MG63 (cell line): ENCODE results near the gene SMC1B. TPM values are rescaled to one million over a fixed set of nuclear protein-coding genes. Genes with fewer than 3 reads are reported as not detected.

Experiments
- DNase-seq: peaks from one replicate; pipeline ENCODE4 v3.0.0-alpha.2; 2020
- H3K27me3 ChIP-seq: fragments of 250-450 bp; sonication (Bioruptor Pico); 2 replicates; pipeline ENCODE4 v1.5.1; 2020; ENCODE audit warnings: mild to moderate bottlenecking, moderate library complexity
- H3K36me3 ChIP-seq: fragments of 250-450 bp; sonication (Bioruptor Pico); 2 replicates; pipeline ENCODE4 v1.5.1; 2020; ENCODE audit warnings: mild to moderate bottlenecking, moderate library complexity
- H3K4me3 ChIP-seq: fragments of 250-450 bp; sonication (Bioruptor Pico); 2 replicates; pipeline ENCODE4 v1.5.1; 2020; ENCODE audit warnings: mild to moderate bottlenecking, moderate library complexity
- H3K9me3 ChIP-seq: fragments of 250-450 bp; sonication (Bioruptor Pico); 2 replicates; pipeline ENCODE4 v1.5.1; 2020; ENCODE audit warnings: mild to moderate bottlenecking, moderate library complexity
- total RNA-seq: library from RNA; depleted of rRNA; stranded (reverse); fragments of >200 nt; shearing (Covaris generic); gene quantifications from 2 replicates; pipeline ENCODE4 v1.2.3, GENCODE V29; 2014; ENCODE audit warnings: low replicate concordance

SMC1B gene
- total RNA-seq, 1 experiment from 2014 or later, result not detected

DNA sequence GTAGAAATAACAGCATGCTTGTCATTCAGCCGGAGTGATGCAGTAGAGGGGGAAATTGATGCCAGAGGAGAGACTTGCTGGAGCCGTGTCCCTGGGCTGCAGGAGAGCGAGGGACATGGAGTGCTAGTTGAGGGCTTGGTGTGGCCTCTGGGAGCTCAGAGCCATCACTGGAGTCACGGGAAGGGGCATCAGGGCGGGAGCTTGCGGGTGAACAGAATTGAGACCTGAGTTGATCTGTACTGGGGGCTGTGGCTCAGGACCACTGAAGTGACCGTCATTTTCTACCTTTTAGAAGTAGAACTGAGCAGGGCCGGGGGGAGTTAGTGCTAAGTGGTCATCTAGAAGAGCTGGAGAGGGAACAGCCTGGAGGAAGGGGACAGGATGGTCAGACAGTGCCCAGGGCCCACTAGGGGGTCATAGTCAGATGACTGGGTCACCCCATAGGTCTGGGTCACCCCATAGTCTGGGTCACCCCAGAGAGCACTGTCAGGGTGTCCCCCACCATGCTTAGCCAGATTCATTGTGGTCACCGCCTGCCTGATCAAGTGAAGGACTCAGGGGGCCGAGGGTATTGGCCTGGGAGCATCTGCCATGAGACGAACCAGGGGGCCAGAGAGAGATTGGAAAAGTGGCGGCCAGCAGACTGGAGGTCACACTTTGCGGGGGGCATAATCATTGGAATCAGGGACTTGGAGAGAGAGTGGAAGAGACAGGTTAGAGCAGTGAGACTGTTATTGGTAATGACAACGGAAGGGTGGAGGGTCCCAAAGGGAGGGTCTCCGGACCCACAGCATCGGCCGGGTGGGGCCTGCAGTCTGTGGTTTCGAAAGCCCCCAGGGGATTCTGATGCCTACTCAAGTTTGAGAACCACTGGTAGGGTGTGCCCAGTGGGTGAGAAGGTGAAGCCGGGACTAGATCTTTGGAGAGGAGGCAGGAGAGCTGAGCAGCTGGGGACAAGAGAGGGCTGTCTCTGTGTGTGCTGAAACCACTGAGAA lies 15.3 kb upstream of the SMC1B start:
- no peak for DNase-seq
- H3K4me3 ChIP-seq, result no peak overlapping the region
- H3K9me3 ChIP-seq, result no peaks in the 10 kb centered on the region
- no peaks in the 10 kb centered on the region for H3K27me3 ChIP-seq
- no peaks in the 10 kb centered on the region for H3K36me3 ChIP-seq

DNA sequence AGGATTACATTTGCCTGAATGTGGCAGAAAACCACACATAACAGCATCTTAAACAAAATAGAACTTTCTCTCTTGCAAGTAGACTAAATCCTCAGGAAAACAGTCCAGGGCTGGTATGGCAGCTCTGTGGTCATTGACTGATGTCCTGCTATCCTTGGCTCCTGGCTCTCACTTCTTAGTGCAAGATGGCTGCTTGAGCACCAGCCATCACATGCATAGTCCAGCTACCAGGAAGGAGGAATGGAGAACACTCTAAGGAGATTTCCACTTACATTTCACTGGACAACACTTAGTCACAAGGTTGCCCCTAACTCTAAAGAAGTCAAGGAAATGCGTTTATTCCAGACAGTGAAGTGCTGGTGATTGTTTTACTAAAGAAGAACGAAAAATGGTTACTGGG lies 13.7 kb upstream of the SMC1B start:
- Histone ChIP-seq H3K27me3 (no peaks in the 10 kb centered on the region), H3K36me3 (no peaks in the 10 kb centered on the region), H3K4me3 (no peak overlapping the region), H3K9me3 (no peaks in the 10 kb centered on the region)
- DNase-seq, result no peak

DNA sequence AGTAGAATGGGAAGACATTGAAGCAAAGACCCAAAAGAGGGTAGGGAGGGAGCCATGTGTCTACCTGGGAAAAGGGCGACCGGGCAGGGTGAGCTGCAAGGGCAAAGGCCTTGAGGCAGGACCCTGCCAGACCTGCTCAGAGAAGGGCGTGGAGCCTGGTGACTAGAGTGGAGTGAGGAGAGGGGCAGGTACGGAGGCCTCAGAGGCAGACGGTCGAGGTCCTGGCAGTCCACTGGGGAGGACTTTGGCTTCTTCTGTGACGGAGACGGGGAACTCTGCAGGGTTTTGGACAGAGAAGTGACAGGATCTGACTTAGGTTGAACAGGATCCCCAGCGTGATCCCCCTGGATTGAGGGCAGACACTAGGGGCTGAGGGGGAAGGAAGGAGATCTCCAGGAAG lies 13.0 kb upstream of the SMC1B start:
- DNase-seq, result no peak
- H3K4me3 ChIP-seq, result no peak overlapping the region
- no peaks in the 10 kb centered on the region for H3K27me3 ChIP-seq
- H3K36me3 ChIP-seq, result no peaks in the 10 kb centered on the region
- no peaks in the 10 kb centered on the region for H3K9me3 ChIP-seq

DNA sequence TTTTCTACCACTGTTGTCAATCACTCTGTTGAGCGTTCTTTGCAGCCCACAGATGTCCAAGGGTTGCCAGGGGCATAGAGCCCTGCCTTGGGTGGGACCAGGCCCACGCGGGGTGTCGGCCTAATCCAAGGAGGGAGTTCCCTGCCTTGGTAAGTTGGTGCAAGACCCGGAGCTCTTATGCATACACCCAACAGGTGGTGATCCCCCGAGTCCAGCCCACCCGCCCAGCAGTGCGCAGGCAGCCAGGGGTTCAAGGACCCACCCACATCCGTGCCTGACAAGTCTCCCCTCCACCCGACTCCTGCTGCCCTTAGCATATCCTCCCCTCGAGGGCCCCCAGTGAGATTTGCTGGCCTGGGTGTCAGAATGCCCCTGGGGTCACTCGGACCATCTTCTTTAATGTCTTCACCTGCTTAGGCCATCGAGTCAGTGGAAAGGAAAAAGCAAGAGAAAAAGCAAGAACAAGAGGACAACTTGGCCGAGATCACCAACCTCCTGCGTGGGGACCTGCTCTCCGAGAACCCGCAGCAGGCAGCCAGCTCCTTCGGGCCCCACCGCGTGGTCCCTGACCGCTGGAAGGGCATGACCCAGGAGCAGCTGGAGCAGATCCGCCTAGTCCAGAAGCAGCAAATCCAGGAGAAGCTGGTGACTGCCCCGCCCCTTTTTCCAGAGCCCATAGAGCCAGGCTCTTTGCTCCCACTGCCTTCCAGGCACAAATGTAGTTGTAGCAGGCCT lies 12.3 kb upstream of the SMC1B start:
- Histone ChIP-seq H3K9me3 (no peaks in the 10 kb centered on the region), H3K27me3 (no peaks in the 10 kb centered on the region), H3K36me3 (no peaks in the 10 kb centered on the region), H3K4me3 (no peak overlapping the region)
- DNase-seq, result no peak

DNA sequence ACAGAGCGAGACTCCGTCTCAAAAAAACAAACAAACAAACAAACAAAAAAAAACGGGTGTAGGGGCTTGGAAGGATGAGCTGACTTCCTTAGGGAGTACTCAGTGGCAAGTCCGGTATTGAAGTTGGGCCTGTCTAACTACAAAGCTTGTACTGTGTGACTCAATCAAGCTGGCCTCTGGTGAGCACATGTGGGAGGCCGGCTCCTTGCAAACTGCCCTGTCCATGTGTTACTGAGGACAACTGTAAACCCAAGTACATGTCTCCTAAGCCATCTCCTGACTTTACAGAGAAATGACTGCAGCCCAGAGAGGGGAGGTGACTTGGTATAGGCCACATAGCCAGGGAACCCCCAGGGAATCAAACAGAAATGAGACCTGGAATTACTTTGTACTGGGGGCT lies 11.7 kb upstream of the SMC1B start:
- H3K4me3 ChIP-seq, result no peak overlapping the region
- no peaks in the 10 kb centered on the region for H3K9me3 ChIP-seq
- no peaks in the 10 kb centered on the region for H3K27me3 ChIP-seq
- no peaks in the 10 kb centered on the region for H3K36me3 ChIP-seq
- DNase-seq, result no peak

DNA sequence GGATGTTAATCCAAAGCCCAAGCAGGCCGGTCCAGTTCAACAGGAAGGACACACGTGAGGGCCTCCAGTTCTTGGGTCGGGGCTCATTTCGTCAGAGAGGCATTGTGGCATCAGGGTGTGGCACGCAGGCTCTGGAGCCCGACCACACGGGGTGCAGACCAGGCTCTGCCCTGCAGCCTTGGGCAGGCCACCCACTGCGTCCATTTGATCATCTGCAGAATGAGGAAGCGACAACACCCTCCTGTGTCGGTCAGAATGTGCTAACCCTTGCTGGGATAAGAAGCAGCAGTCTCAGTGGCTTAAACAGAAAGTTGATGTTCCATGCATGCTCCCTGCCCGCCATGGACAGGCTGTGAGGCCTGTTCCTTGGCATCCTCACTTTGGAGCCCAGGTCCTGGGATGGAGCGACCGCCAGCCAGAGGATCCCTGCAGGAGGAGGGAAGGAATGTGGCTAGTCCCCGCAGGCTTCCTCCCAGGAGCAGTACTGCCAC lies 10.9 kb upstream of the SMC1B start:
- Histone ChIP-seq H3K4me3 (no peak overlapping the region), H3K27me3 (no peaks in the 10 kb centered on the region), H3K9me3 (no peaks in the 10 kb centered on the region), H3K36me3 (no peaks in the 10 kb centered on the region)
- DNase-seq, result no peak

DNA sequence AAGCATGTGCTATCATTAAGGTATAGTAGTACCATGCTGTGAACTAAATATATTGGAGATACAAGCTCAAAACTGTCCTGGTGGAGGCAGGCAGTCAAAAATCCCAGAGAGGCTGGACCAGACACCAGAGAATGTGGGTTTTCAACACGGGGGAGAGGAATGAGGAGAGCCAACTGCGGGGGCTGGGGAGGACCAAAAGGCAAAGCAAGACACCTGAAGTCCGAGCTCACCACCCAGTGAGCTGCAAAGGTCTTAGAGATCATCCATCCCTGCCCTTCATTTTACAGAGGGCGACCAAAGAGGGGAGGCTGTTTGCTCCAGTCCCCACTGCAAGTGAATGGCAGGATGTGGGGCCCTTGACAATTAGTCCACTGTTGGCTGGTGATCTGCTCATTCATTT lies 10.1 kb upstream of the SMC1B start:
- Histone ChIP-seq H3K27me3 (no peaks in the 10 kb centered on the region), H3K4me3 (no peak overlapping the region), H3K9me3 (no peaks in the 10 kb centered on the region), H3K36me3 (no peaks in the 10 kb centered on the region)
- DNase-seq, result no peak

DNA sequence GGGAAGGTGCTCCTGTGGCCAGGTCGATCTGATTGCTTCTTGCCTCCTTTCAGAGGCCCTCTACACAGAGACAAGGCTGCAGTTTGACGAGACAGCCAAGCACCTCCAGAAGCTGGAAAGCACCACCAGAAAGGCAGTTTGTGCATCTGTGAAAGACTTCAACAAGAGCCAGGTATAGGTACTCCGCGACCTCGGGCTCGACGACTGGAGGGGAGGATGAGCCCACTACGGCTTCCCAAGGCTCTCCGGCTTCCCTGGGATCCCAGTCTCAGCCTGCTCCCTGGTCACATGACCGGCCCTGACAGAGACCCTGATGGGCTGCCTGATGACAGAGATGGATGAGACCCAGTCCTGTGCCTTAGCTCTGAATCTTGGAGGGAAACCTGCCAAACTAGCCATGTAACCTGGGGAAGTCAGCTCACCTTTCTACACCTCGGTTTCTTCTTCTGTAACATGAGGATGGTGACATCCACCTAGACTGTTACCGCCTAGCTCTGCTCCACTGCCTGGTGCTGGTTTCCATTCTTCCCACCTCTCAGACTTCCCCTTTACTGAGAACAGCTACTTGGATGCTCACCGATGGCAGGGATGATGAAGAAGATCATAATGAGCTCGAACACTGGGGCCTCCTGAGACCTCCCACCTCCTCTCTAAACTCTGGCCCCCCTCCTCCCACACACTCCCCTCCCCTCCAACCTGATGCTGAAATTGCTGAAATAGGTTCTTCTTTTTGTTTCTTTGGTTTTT lies 9.0 kb upstream of the SMC1B start:
- no peaks in the 10 kb centered on the region for H3K9me3 ChIP-seq
- H3K36me3 ChIP-seq, result no peaks in the 10 kb centered on the region; the same call in 1 of the 2 replicates
- DNase-seq, result no peak
- no peaks in the 10 kb centered on the region for H3K27me3 ChIP-seq
- H3K4me3 ChIP-seq, result no peak overlapping the region

DNA sequence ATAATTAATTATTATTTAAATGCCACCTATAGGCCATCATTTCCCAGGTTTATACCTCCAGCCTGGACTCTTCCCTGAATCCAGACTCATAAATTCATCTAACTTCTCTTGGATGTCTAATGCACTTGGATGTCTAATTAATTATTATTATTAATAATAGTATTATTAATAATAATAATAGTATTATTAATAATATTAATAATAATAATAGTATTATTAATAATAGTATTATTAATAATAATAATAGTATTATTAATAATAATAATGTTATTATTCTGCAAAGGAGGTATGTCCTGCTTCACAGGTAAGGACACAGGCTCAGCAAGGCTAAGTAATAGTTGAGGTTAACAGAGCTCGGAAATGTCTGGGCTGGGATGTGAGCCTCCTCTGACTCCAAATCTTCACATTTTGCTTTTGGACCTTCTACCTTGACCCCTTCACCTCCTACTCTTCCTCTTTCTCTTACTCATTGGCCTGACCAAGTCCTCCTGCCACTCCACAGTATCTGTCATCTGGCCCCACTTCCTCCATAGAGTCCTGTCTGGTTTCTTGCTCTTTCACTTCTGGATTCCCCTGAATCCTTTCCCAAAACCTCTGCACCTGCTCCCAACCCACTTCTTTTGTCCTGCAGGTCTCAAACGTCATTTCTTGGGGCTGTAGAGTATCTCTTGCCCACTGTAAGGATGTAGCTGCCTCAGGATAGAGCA lies 8.1 kb upstream of the SMC1B start:
- Histone ChIP-seq H3K9me3 (no peaks in the 10 kb centered on the region), H3K27me3 (no peaks in the 10 kb centered on the region), H3K4me3 (no peak overlapping the region), H3K36me3 (no peaks in the 10 kb centered on the region; the same call in 1 of the 2 replicates)
- no peak for DNase-seq

DNA sequence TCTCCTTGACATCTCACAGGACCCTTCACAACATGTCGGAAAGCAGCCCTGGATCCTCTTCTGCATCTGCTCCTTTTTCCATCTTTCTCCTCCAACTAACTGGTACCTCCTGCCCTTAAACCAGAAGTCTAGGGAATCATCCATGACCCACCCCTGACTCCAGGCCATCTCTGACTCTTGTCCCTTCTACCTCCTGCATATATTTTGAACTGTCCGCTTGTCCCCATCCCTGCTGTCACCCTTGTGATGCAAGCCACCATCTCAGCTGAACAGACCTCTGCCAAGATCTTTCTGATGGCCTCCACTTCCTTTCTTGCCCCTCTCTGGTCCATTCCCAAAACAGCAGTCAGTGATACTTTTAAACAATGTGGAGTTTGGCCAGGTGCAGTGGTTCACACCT lies 7.1 kb upstream of the SMC1B start:
- Histone ChIP-seq H3K9me3 (no peaks in the 10 kb centered on the region), H3K4me3 (no peak overlapping the region), H3K27me3 (no peaks in the 10 kb centered on the region), H3K36me3 (no peaks in the 10 kb centered on the region; the same call in 1 of the 2 replicates)
- DNase-seq, result no peak

DNA sequence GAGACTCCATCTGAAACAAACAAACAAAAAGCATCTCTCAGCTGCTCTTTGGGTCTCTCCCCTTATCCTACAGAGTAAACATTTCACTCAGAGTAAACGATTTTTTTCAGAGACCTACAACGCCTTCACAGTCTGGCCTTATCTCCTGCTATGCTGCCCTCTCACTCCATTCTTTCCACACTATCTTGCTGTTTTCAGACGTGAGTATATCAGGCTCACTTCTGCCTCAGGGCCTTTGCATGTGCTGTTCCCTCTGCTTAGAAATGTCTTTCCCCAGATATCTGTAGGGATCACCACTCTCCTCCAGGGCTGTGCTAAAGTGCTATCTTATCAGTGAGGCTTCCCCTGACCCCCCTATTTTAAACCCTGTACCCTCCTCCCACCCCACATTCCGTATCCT lies 6.6 kb upstream of the SMC1B start:
- no peak overlapping the region for H3K4me3 ChIP-seq
- H3K9me3 ChIP-seq, result no peaks in the 10 kb centered on the region
- no peaks in the 10 kb centered on the region; the same call in 1 of the 2 replicates for H3K36me3 ChIP-seq
- no peaks in the 10 kb centered on the region for H3K27me3 ChIP-seq
- no peak for DNase-seq

DNA sequence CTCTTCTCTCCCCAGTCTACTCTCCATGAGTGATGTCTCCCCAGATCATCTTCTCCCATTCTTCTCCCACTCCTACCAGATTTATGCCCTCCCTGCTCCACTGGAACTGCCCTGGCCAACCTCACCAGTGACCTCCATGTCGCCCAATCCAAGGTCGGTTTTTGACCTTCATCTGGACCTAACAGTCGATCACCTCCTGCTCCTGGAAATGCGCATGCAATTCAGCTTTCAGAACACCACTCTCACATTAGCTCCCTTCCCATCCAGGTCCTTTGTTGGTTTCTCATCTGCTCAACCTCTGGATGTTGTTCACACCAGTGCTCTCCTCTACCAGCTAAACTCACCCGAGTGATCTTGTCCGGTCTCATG lies 5.4 kb upstream of the SMC1B start:
- Histone ChIP-seq H3K9me3 (no peaks in the 10 kb centered on the region), H3K36me3 (no peaks in the 10 kb centered on the region; the same call in 1 of the 2 replicates), H3K4me3 (no peak overlapping the region), H3K27me3 (no peaks in the 10 kb centered on the region)
- DNase-seq, result no peak

DNA sequence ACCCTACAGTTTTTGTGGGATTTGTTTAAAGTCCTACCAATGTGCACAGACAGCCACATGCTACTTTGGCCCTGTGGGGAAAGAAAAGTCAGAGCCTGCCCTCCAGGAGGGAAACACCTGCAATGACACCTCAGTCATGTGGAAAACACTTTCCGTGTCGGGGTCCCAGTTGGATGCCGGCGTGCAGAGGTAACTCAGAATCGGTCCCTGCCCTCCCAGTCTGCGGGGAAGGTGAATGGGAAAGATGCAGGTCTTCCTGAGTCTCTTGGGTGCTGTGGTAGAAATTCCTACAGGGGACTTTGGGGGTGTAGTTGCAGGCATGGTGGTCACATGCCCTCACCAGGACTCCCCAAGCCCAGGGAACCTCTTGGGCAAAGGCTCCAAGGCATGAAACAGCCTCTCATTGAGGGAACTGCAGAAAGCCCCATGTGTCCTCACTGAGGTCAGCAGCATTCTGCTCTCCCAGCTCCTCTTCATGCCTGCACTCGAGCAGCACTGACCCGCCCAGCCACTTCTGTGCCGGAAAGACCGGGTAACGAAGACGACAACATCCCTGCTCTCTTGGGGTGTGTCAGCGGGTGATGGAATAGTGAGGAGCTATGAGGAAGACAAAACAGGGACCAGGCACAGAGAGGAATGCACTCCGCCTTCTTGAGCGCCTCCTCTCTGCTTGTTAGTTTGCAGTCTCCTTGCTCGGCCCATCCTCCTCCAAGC lies 4.8 kb upstream of the SMC1B start:
- H3K4me3 ChIP-seq, result no peak overlapping the region
- no peak for DNase-seq
- no peaks in the 10 kb centered on the region; the same call in 1 of the 2 replicates for H3K36me3 ChIP-seq
- H3K27me3 ChIP-seq, result no peaks in the 10 kb centered on the region
- H3K9me3 ChIP-seq, result no peaks in the 10 kb centered on the region

DNA sequence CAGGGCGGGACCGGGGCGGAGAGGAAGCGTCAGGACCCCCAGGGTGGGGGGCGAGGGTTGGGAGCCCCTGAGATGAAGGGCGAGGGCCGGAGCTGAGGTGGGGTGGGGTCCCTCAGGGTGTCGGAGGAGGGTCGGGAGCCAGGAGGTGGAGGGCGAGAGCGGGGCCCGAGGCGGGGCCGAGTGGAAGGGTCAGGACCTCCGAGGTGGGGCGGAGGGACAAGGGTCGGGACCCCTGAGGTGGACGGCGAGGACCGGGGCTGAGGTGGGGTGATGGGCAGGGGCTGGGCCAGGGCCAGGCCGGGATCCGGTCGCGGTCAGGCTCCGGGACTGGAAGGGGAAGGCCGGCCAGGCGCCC lies 409 bp downstream of the SMC1B start:
- no peak for DNase-seq
- H3K9me3 ChIP-seq, result no peaks in the 10 kb centered on the region
- peak overlapping the region; percentile 63 for H3K4me3 ChIP-seq
- no peaks in the 10 kb centered on the region for H3K27me3 ChIP-seq
- H3K36me3 ChIP-seq, result no peaks in the 10 kb centered on the region; the same call in 1 of the 2 replicates

DNA sequence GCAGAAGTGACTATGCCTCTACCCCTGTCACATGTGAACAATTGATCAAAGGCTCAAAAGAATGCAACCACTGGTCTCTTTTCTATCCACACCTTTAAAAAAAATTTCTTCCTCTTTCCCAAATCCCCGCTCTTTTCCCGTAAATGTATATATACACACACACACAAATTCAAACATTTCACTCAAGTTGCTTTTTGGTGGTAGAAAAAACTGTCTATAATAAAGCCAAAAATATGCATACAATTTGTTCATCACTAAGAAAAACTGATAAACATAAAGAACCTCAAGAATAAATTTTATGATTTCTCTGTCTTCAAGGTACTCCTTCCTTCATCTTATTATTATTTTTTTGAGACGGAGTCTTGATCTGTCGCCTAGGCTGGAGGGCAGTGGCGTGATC lies 5.6 kb downstream of the SMC1B start:
- Histone ChIP-seq H3K9me3 (no peaks in the 10 kb centered on the region), H3K36me3 (no peaks in the 10 kb centered on the region), H3K27me3 (no peaks in the 10 kb centered on the region), H3K4me3 (no peak overlapping the region)
- no peak for DNase-seq

DNA sequence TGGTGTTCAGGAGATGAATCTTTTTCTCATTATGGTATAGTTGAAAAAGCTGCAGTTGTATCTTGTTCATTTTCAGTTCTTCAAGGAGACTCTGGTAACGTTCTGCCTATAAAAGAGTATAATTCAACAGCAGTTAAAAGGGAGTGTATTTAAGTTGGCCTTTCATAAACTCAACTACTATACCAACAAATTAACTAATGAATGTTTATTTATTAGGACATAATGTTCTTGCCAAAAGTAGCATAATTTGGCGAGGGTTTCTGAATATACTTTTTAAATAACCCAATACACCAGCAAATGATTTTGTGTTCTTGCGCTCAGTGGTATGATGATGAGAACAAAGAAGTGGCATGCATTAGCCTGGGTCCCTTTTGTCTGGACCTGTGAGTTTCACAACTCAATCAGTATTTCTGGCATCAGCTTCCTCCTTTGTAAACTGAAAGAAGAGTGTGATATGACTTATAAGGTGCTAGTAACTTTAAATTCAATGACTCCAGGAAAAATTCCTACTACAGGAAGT lies 10.9 kb downstream of the SMC1B start:
- H3K9me3 ChIP-seq, result no peaks in the 10 kb centered on the region
- H3K4me3 ChIP-seq, result no peak overlapping the region
- no peak for DNase-seq
- H3K27me3 ChIP-seq, result peaks cover 6% of the 10 kb centered on the region
- H3K36me3 ChIP-seq, result no peaks in the 10 kb centered on the region
